HG02759 (cell line): ENCODE data around the gene P4HA3.
"Not testable (repeated sequence)": the region's sequence is repeated elsewhere in the genome, so short reads cannot be mapped to it uniquely, and the experiment has no call there.

Source experiments
- ATAC-seq: cut with Tn5 transposase; IDR thresholded peaks from one replicate; pipeline ENCODE4 v1.9.1; 2021; ENCODE audit warnings: mild to moderate bottlenecking, moderate library complexity; ENCODE audit not compliant: unreplicated experiment

Gene P4HA3

DNA sequence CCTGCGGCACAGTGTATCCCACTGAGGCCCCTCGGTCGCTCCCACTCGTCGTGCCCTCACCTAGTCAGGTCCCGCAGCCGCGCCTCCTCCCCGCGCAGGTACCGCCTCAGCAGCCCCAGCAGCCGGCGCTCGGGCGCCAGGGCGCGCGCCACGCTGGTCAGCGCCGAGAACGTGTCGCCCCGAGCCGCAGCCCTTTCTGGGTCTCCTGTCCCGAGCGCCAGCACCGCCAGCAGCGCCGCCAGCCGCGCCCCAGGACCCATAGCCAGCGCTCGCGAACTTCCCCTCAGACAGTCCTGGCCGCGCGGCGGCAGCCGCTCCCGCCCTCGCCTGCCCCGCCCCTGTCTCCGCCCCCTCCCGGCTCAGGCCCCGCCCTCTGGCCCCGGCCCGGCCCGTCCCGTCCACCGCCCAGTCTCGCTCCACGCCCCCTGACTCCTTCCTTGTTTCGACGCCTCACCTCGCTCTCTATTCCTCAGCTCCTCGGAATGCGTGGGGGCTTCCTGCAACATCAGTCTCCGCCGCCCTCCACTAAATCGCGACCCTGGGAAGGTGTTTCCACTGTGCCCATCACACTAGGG, at the start of gene P4HA3:
Gene P4HA3 (minus strand): TSS at position 289 of the 575 bp plus-strand sequence. CDS start 29 bp downstream, at position 260.
- no peak for ATAC-seq

- no peak for ATAC-seq
These were observed 46.0 kb upstream of the P4HA3 start for GRCh38 chr11:74357449-74357848.

DNA sequence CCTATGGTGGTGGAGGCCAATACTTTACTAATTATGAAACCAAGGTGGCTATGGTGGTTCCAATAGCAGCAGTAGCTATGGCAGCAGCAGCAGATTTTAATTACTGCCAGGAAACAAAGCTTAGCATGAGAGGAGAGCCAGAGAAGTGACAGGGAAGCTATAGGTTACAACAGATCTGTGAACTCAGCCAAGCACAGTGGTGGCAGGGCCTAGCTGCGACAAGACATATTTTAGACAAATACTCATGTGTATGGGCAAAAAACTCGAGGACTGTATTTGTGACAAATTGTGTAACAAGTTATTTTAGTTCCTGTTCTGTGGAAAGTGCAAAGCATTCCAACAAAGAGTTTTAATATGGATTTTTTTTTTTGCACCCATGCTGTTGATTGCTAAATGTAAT, 44.2 kb upstream of the P4HA3 start:
- ATAC-seq = no peak

DNA sequence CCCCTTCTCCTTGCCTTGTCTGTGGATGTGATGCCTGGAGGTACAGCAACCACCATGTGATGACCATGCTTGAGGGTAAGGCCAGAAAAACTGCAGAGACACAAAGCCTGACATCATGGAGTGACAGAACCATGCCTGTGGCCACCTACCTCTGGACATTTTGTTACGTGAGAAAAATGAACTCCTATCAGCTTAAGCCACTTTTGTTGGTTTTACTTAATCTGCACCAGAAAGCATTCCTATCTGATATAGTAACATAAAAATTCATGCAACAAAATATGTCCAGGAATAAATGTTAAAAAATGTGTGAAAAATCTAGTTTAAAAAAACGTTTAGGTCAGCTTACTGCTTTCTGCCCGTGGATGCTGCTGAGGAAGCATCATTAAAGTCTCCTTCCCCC, 42.6 kb upstream of the P4HA3 start:
- no peak for ATAC-seq

DNA sequence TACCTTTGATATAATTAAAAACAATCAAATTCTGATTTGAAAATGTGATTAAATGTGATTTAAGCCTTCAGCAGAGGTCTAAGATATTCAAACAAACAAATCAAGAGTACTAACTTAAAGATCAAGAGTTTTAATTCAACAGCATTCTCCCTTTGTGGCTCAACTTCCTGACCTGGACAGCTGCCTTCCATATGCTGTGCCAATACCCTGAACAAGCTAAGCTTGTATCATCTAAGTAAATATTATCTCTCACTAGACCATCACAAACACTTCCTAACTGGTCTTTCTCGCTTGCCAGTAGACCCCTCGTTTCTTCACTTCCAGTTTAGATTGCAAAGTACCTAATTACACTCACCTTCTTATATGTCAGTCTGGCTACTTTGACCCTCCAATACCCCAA, 35.9 kb upstream of the P4HA3 start:
- ATAC-seq = no peak

DNA sequence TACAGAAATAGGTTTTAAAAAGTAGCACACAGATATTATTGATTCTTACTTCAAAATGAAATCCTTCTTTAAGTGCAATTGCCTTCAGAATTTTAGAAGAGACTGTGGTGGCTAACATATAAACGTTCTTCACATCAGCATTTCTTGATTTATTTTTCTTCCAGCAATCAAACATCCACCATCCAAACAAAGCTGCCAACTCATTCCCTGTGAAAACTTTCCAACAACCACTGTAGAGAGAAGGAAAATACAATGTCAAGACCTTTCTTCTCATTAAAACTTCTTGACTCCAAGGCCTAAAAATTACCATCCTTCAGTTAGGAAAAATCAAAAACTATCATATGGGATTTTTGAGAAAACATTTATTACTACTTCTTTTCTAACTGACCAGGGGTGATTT, 34.0 kb upstream of the P4HA3 start:
- no peak for ATAC-seq

DNA sequence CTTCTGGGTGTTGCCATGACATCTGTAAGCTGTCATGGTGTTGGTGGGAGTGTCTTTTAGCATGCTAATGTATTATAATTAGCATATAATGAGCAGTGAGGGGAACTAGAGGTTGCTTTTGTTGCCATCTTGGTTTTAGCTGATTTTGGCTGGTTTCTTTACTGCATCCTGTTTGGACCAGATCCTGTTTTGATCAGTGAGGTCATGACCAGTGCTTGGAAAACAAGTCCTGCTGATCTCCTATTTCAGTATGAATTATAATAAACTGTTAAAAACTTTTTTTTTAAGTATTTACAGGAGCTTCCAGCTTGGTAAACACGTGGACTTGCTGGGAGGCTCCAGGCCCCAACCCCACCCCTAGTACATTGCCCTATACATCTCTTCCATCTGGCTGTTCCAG, 30.5 kb upstream of the P4HA3 start:
- ATAC-seq = no peak

- no peak for ATAC-seq
These were observed 28.2 kb upstream of the P4HA3 start for GRCh38 chr11:74339619-74340018.

DNA sequence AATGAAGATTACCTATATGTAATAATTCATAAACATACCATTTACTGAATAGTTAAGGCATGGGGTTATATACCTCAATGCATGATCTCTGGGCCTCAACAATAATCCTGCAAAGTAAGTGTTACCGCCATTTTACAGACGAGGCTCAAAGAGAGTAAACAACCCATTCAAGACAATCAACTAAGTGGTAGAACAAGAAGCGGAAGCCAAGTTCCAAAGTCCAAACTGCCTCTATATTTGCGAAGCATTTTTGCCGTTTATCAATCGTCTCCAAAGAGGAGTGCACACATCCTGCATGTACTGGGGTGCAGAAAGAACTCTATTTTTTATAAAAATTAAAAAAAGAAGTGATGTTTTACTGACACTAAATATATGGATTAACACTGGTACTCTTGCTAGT, 27.5 kb upstream of the P4HA3 start:
- no peak for ATAC-seq

DNA sequence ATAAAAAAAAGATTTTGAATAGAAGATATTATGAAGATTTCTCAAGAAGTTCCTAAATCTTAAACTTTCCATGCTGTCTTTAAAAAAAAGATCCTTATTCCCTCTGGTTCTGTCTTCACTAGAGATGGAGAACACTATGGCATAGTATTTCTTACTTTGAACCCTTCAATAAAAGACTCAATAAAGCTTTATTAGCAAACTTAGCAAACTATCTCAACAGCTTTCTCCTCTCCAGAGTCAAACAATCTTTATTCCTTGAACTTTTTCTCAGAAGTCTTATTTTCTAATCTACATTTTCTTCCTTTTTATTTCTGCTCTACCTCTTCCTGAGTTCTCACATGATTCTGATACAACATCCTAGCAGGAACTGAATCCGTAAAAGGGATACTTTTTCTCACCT, 21.8 kb upstream of the P4HA3 start:
- ATAC-seq = no peak

- no peak for ATAC-seq
These were observed 20.9 kb upstream of the P4HA3 start for GRCh38 chr11:74332291-74332690.

- ATAC-seq = not testable (repeated sequence)
These were observed 19.6 kb upstream of the P4HA3 start for GRCh38 chr11:74331000-74331399.

DNA sequence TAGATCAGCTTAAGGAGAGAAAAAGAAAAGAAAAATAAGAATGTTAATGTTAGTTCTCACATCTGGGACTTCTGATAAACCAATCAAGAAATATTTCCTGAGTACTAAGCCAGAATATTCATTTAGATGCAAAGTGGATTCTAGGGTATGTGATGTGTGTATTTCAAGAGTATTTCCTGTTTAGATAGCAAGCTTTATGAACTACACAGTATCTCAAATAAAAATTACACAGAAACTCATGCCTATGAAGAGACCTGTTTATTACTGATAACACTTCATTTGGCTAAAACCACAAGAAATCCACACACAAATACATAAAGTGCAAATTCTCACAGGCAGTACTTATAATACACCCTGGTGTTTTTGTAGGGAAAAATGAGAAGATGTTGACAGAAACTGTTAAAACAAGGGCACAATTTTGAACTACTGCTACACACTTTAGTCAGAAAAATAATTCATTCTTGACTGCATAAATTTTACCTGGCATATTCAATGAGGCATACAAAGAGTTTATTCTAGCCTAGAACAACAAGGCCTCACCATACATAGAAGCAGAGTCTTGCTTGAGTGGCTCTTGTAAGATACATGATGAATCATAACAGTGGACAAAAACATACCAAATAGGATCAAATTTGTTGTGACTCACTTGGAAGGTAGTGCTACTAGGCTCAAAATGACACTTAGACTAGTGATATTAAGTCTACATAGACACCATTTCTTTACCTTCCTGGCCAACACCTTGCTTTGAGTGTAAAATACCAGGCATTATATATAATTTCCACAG, 18.8 kb upstream of the P4HA3 start:
- no peak for ATAC-seq

DNA sequence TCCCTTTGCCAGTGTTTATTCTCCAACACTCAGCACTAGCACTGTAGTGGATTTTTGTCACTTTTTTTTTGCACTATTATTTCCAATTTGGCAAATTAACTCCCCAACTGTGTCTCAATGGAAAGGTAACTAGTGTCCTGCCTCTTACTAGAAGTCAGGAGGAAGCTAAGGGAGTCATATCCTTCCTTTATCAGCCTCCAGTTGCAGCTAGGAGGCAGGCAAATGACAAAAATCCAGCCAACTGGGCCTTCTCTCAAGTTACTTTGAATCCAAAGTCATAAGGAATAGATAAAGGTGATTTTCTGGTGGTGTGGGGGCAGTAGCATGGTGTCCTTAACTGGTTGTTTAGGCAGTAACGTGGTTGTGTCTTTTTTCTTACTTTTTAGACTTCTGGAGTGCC, 15.6 kb upstream of the P4HA3 start:
- no peak for ATAC-seq

DNA sequence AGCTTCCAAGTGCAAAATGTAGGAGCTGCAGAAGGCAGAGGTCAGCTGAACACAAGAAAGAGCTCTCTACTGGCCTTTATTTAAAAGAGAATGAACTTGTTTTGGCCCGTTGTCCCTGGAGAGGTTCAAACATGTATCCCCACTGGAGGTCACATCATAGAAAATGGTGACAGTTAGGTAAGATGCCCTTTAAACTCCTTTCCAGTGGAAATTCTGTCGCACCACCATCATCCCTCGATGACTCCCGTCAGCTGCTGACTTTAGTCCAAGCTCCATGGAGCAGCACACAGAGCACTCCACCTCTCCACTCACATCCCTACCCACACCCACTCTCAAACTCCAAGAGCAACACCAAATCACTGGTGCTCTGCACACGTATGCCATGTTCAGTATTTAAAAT, 15.2 kb upstream of the P4HA3 start:
- ATAC-seq = no peak

DNA sequence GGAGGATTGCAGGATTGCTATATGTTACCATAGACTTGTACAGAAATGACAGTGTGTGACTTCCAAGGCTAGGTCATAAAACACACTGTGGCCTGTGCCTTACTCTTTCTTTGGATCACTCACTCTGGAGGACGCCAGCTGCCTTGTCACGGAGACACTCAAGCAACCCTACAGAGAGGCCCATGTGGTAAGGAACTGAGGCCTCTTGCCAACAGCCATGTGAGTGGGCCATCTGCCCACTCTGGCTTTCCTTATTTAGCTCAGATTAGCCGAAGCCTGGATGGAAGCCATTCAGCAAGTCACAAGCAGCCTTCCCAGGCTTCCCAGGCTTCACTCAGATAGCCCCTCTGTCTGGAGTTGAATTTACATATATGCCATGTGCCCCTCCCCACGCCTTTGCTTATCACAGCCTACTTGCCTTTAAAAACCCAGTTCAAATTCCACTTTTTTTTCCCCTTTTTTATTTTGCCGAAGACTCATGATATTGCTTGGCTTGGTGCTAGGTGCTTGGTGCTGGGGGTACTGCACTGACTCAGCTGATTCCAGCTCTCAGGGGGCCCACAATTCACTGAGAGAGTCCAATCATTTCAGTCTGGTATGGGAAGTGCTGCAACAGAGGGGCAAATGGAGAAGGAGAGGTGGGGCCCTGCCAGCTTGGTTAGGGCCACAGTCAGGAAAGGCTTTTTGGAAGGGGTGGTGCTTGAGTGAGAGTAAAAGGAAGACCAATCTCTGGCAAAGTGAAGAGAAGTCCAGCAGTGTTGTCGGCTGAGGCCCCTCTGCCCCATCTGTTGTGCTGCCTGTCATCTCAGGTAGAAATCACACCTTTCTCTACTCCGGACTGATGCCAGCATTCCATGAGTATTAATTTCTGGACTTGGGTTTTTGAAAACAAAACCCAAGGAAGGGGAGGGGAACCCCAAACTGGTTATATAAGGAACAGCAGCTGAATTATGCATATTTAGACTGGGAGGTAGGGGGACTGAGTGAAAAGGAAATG, 14.5 kb upstream of the P4HA3 start:
- ATAC-seq = no peak

DNA sequence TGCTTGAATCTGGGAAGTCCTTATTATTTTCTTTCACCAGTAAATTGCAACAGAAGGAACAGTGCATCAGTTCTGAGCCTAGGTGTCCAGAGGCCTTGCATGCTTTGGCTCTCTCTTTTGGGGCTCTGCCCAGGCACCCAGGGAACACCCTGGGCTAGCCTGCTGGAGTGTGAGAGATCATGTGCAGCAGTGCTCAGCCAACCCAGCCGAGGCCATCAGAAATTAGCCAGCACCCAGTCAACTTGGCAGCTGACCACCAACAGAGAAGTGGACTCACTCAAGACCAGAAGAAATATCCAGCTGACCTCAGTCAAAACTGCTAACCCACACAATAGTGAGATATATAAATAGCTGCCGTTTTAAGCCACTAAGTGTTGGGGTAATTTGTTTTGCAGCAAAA, 11.2 kb upstream of the P4HA3 start:
- ATAC-seq = no peak

DNA sequence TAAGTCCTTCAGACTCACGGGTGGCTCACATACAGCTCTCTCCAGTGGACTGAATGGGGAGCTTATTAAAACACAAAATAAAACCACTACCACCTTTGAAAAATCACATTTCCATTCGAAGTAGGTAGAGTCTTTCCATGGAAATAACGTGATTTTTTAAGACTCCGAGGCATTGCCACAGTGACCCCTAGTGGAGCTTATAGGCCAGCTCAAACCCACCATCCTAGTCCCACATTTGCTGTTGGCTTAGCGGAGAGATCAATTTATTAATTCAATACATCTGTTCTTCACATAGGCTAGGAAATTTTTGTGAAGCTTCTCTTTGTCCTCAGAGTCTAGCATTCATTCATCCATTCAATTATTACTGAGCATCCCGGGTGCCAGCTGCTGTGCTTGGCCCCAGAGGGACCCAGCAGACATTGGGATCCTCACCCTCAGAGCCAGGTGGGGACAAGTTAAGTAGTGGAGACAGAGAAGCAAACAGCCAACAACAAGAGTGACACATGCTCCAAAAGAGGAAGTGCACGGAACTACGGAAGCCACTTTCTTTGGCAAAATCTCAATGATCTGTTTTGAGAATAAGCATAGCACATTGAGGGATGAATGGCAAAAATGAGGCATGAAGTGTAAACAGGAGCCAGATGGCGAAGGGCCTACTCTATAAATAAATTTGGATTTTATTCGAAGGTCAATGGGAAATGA, 10.2 kb upstream of the P4HA3 start:
- ATAC-seq = no peak

DNA sequence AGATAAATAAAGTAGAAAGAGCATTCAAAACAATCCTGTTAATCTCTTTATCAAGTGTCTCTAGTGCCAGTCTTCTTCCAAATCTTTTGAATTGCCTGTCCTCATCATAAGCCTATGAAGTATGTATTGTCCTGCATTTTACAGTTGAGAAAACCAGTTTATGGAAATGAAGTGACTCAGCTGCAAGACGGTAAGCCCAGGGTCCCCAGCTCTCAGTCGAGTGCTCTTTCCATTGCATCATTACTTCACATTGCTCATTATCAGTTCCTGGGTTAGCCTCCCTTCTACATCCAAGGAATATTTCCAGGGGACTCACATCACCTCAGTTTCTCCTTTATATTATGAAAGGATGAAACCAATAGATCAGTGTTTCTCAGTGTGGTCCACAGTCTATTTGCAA, 9.1 kb upstream of the P4HA3 start:
- no peak for ATAC-seq

GRCh38 chr11:74319139-74319816, 7.8 kb upstream of the P4HA3 start:
- no peak for ATAC-seq
